Sigmoid colon (tissue), 4 donors: ENCODE data around the gene DCC.

Experiments used
- EP300 ChIP-seq, 4 donors: sonication (generic); formaldehyde crosslinking; IDR thresholded peaks; one replicate each; pipeline ENCODE4 v1.6.1; 2017; ENCODE audit warnings: antibody characterized with exemption in 4 of 4
- POLR2A ChIP-seq, 2 donors: fragments of 450-650 bp; IDR thresholded peaks; one replicate each; pipeline ENCODE4 v1.6.1; 2016; ENCODE audit warnings: antibody characterized with exemption in 2 of 2, mild to moderate bottlenecking in 2 of 2, moderate library complexity in 2 of 2
- TF ChIP-seq, protein P1 (sequence below), 4 experiments: fragments of 450-650 bp in 3 of 4; fragments of 200-600 bp in 1 of 4; IDR thresholded peaks; one replicate each; pipeline ENCODE4 v1.5.1; 2016 to 2019; ENCODE audit warnings: antibody characterized with exemption in 4 of 4, mild to moderate bottlenecking in 3 of 4, moderate library complexity in 2 of 4

DNA sequence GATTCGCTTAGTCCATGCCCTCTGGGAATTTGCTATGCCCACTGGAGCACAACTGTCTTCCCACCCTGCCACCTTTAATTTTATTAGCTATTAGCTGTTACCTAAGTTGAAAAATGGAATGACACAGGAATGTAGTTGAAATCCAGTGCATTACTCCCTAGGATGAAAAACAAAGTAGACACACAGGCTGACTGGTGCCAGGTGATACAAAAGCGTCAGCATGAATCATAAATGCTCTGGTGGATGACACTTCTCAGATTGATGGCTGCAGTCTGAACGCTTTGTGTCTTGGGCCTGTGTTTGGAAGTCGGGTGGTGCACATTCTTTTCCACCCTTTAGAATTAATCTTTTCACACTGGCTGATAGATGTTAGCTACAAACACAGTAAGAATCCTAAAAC, 802.0 kb downstream of the DCC start:
- TF ChIP-seq EP300 (IDR thresholded peaks at IDR 0.05) (no peak), POLR2A (IDR thresholded peaks at IDR 0.05) (no peak)
- TF ChIP-seq, protein P1, sequence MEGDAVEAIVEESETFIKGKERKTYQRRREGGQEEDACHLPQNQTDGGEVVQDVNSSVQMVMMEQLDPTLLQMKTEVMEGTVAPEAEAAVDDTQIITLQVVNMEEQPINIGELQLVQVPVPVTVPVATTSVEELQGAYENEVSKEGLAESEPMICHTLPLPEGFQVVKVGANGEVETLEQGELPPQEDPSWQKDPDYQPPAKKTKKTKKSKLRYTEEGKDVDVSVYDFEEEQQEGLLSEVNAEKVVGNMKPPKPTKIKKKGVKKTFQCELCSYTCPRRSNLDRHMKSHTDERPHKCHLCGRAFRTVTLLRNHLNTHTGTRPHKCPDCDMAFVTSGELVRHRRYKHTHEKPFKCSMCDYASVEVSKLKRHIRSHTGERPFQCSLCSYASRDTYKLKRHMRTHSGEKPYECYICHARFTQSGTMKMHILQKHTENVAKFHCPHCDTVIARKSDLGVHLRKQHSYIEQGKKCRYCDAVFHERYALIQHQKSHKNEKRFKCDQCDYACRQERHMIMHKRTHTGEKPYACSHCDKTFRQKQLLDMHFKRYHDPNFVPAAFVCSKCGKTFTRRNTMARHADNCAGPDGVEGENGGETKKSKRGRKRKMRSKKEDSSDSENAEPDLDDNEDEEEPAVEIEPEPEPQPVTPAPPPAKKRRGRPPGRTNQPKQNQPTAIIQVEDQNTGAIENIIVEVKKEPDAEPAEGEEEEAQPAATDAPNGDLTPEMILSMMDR (IDR thresholded peaks at IDR 0.05), result no peak
